ENCODE results near the gene PSG3. TPM values are rescaled to one million over a fixed set of nuclear protein-coding genes. Genes with fewer than 3 reads are reported as not detected.
A peak's percentile ranks its signal among the peaks of the same experiment; 100 is the strongest.
"Not testable (repeated sequence)": the region's sequence is repeated elsewhere in the genome, so short reads cannot be mapped to it uniquely, and the experiment has no call there.

Gene PSG3
- total RNA-seq: not detected

DNA sequence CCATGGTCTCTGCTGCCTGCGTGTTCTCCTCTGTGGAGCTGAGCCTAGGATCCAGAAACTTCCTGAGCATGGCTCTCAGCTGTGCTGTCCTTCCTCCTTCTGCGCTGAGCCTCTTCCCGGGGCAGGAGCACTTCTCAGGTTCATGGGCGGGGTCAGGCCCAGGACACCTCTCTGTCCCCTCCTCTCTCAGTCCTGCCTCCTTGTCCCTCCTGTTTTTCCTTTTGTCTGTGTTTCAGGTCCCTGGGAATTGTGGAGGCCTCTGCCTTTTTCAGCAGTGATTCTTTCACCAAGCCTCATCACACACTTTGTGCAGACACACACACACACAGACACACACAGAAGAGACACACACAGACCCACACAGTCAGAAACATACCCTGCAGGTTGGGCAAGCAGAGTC lies at the start of gene PSG3:
Gene PSG3, minus strand, starts transcription at position 101 of the 400 bp plus-strand sequence. Its CDS starts 97 bp downstream, at position 4.
- DNase-seq: not testable (repeated sequence)

DNA sequence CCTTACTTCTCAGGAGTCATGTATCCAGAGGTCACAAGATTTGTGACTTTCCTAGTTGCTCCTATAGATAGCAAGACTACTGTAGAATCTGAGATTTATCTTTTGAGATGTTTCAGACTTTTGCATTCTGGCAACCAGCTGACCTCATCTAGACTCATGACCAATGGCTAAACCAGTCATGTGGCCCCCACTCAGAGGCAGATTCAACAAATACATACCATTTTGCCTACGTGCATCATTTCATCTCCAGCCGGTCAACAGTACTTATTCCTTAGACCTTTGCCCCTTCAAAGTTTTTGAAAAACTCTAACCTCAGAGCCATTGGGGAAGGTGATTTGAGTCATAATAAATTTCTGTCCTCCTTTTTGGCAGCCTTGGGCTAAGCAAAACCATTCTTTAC lies 48.5 kb upstream of the PSG3 start:
- not testable (repeated sequence) for DNase-seq

DNA sequence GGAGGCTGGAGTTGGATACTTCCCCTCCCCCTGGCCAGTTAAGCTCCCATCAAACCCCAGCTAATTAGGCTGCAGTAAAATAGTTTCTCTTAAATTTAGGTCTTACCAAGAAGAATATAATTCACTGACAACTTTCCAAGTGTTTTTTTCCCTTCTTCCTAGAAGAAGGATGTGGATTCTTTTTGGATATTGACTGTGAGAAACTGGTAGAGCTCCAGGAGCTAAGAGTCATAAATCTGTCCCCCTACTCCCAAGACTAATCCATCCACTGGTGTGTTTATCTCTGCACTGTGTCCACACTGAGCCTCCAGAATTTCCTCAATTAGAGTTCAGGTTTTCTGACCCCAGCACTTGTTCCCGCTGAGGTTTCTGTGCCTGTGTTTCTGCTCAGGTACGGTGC lies 47.5 kb upstream of the PSG3 start:
- not testable (repeated sequence) for DNase-seq

DNA sequence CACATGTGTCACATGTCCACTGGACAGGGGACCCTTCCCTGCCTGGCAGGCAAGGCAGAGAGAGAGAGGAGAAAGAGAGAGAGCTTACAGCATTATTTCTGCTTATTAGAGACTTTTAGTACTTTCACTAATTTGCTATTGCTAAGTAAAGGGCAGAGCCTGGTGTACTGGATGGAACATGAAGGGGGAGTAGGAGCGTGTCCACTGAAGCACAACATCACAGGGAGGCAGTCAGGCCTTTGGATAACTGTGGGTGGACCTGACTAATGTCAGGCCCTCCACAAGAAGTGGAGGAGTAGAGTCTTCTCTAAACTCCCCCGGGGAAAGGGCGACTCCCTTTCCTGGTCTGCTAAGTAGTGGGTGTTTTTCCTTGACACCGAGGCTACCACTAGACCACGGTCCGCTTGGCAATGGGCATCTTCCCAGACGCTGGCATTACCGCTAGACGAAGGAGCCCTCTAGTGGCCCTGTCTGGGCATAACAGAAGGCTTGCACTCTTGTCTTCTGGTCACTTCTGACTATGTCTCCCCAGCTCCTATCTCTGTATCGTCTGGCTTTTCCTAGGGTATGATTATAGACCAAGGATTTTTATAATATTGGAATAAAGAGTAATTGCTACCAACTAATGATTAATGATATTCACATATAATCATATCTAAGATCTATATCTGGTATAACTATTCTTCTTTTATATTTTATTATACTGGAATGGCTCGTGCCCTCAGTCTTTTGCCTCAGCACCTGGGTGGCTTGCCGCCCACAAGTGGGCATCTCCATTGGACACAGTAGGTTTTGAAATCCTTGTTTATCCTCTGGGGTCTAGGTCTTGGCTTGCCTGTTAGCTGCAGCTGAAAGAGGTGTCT lies 36.7 kb upstream of the PSG3 start:
- DNase-seq: peak; percentile 49

DNA sequence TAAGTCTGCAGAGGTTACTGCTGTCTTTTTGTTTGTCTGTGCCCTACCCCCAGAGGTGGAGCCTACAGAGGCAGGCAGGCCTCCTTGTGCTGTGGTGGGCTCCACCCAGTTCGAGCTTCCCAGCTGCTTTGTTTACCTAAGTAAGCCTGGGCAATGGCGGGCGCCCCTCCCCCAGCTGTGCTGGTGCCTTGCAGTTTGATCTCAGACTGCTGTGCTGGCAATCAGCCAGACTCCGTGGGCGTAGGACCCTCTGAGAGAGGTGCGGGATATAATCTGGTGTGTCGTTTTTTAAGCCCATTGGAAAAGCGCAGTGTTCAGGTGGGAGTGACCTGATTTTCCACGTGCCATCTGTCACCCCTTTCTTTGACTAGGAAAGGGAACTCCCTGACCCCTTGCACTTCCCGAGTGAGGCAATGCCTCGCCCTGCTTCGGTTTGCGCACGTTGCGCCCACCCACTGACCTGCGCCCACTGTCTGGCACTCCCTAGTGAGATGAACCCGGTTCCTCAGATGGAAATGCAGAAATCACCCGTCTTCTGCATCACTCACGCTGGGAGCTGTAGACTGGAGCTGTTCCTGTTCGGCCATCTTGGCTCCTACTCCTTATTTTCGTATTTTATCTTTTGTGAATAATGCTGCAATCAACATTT lies 34.4 kb upstream of the PSG3 start:
- DNase-seq: not testable (repeated sequence)

DNA sequence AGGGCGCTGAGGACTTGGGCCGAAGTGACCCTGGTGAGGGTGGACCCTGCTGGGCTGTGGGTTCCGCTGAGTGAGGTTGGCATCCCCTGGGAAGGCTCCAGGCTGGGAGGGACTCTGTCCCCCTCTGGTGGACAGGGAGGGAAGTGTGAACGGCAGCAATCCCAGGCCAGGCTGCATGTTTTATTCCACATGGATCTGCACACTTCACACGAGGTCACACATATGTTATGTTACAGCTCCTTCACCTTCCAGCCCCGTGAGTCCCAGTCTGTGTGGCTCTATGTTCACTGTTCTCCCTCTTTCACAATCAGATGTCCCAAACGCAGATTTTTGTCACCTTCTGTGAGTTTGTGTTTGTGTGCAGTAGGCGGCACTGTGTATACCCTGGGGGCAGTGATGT lies 27.0 kb upstream of the PSG3 start:
- not testable (repeated sequence) for DNase-seq

DNA sequence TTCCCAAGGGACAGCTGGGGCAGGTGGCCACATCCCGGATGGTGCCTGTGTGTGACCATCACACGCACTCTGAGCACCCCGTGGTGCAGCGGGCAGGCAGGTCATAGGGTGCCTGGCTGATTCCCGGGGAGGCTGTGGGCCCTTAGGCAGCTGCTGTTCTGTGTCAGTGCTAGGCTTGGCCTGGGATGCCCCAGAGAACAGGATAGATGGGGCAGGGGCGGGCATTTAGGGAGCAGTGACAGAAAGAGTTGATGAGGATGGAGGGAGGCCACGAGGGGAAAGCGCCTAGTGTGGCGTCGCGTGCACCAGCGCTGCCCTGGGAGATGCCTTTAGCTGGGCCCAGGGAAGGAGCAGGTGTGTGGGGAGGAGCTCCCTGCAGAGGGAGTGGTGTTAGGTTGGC lies 26.6 kb upstream of the PSG3 start:
- not testable (repeated sequence) for DNase-seq

DNA sequence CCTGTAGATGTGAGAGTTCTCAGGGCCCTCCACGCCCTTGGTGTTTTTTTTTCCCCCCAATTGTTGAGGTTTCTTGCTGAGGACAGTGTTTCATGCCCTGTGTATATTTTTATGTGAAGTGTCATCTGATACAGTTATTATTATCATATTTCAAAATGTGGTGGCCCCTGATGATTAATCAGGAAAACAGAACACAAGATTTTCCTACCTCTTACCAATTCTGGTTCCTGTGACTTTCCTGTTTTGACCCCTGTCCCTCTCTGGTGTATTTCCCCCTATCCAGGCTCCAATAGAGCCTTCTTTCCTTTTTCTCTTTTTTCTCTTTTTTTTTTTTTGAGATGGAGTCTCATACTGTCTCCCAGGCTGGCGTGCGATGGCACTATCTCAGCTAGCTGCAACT lies 24.6 kb upstream of the PSG3 start:
- no peak for DNase-seq

DNA sequence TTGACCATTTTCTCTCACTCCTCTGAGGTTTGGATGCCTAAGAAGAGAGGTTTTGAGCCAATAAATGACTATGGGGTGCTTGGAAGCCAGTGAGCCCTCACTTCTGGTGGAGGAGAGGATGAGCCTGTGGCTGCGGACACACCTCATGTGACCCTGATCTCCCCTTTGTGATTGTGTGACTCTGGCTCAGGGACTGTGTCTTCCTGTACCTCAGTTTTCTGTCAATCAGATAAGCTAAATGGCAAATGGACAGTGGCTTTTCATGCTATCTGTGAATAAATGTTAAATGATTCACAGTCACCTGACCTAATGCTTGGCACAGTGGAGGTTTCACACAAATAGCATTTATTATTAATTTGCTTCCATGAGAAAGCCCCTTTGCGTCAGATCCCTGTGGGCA lies 22.5 kb upstream of the PSG3 start:
- no peak for DNase-seq

DNA sequence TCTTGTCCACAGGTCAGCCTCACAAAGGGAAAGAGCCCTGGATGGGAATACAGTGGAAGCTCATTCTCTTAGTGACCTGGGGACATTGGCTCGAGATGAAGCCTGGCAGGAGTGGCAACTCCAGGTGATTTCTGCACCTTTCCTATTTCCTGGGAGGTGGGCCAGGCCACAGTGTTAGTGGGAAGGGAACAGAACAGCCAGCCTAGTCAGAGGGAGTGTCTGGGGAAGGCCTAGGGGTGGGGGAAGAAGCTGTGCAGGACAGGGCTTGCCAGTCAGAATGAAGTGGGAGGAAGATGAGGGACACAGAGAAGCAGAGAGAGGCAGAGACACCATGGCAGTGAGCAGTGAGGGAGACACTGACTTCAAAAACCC lies 21.6 kb upstream of the PSG3 start:
- DNase-seq: not testable (repeated sequence)

DNA sequence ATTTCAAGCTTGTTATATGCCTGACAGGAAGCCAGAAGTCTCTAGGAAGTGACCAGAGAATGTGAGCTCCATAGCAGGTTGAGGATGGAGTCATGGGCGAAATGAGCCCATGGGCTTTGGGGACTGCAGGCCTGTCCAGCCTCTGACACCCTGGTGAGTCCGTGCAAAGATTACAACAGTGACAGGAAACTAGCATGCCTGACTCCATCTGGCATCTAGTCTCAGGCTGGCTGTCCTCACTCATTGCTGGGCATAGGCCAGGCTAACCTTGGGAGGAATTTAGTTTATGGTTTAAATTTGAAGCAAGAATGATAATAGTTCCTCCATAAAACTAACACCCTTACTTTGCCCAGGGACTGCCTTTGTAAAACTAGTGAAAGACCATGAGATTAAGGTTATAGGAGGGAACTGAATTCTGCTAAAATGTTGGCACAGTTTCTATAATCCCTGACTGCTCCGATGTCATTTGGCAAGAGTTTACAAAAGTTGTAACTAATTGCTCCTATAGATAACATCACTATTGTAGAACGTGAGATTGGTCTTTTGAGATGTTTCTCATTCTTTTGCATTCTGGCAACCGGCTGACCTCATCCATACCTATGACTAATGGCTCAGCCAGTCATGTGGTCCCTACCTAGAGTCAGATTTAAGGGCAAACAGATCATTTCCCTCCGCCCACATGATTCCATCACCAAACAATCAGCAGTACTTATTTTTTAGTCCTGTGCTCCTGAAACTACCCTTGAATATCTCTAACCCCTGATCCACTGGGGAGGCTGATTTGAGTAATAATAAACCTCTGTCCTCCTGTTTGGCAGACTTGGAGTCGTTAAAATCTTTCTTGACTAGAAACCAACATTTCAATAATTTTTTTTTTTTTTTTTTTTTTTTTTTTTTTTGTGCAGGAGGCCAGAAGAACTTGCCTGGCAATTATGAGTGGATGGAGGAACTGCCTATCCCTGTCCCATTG lies 21.0 kb upstream of the PSG3 start:
- DNase-seq: not testable (repeated sequence)

DNA sequence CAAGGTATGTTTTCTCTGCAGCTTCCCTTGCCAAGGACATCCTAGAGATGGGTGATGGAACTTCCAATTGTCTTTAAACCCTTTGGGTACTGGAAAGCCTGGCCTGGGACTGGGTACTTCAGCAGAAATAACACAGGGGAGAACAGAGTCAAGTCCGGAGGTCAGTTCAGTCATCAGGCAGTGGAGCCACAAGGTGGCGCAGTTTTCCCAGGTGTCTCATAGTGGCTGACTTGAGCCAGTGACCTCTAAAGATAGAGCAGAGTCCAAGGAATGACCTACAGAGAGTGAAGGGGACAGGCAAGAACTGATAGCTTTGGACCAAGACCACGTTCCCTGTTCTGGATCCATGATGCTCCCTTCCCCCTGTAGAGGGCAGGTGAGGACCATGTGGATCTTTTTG lies 18.4 kb upstream of the PSG3 start:
- DNase-seq: not testable (repeated sequence)

DNA sequence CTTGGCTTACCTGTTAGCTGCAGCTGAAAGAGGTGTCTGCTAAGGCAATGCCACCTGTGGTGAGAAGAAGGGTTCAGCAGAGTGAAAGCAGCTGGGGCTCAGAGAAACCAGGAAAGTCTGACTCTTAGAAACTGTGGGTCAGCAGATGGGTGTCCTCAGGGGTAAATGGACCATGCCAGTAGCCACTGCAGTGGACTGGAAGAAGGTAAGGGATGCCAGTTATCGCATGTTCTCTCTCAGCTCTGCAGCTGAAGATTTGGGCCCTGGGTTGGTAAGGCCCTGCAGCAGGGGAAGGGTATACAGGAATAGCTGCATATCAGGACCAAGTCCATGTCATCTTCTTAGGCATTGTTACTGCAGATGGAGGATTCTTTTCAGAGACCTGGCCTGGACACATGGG lies 12.0 kb upstream of the PSG3 start:
- not testable (repeated sequence) for DNase-seq

DNA sequence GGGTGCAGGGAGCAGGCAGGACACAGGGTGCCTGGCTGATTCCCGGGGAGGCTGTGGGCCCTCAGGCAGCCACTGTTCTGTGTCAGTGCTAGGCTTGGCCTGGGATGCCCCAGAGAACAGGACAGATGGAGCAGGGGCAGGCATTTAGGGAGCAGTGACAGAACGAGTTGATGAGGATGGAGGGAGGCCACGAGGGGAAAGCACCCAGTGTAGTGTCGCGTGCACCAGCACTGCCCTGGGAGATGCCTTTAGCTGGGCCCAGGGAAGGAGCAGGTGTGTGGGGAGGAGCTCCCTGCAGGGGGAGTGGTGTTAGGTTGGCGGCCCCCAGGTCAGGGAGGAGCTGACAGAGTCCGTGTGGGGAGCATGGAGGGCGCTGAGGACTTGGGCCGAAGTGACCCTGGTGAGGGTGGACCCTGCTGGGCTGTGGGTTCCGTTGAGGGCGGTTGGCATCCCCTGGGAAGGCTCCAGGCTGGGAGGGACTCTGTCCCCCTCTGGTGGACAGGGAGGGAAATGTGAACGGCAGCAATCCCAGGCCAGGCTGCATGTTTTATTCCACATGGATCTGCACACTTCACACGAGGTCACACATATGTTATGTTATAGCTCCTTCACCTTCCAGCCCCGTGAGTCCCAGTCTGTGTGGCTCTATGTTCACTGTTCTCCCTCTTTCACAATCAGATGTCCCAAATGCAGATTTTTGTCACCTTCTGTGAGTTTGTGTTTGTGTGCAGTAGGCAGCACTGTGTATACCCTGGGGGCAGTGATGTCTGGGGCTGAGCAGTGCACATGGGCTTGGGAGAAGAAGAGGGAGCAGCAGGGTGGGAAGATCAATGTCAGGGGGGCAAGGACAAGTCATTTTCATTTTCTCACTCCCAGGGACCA lies 1.7 kb upstream of the PSG3 start:
- not testable (repeated sequence) for DNase-seq

DNA sequence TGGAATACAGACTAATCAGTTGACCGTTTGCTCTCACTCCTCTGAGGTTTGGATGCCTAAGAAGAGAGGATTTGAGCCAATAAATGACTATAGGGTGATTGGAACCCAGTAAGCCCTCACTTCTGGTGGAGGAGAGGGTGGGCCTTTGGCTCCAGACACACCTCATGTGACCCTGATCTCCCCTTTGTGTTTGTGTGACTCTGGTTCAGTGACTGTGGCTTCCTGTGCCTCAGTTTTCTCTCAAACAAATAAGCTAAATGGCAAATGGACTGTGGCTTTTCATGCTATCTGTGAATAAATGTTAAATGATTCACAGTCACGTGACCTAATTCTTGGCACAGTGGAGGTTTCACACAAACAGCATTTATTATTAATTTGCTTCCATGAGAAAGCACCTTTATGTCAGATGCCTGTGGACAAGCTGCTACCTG lies 2.7 kb downstream of the PSG3 start:
- not testable (repeated sequence) for DNase-seq

DNA sequence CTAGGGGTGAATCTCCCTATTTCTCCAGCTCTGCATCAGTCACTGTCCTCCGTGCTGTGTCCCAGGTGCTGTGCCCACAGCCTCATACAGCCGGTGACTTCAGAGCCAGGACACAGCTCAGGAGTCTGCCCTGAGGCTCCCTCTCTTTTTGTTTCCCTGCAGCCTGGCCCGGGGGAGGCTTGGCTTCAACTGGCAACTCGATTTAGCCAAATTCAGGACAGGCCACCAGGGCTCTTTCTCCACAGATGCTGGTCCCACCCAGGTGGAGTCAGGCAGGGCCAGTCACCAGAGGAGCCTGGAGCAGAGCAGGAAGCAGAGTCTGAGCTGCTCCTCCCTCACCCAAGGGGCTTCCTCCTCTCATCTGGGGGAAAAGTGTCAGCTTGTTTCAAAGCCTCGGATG lies 11.9 kb downstream of the PSG3 start:
- not testable (repeated sequence) for DNase-seq

DNA sequence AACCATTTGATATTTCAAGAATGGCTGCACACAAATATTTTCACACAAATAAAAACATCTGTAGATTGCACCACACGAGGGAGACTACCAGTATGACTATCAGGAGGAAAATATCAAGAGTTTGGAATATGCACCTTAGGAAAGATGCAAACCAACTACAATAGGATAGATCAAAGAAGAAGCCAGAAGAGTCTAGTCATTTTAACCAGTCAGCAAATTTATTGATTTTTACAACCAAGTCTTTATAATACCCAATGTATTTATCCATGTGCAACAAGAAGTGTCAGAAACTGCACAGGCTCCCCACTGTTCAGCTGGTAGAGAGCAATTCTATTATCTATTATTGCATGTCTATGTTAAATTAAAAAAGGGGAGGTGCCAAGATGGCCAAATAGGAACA lies 26.3 kb downstream of the PSG3 start:
- not testable (repeated sequence) for DNase-seq

DNA sequence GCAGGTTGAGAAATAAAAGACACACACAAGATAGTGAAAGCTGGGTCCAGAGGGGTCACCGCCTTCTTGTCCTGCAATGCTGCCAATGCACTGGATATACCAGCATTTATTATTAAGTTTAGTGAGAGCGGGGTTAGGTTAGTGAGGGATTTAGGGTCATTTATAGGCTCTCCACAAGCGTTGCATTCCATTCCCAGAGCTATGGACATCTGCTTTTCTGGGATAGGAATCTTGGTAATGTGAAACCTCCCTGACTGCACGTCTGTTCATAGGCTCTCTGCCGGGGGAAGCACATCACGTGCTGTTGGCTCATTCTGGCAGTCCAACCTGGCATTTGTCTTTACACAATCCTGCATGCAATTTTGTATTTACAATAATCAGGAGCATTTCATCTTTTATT lies 27.5 kb downstream of the PSG3 start:
- DNase-seq: not testable (repeated sequence)

DNA sequence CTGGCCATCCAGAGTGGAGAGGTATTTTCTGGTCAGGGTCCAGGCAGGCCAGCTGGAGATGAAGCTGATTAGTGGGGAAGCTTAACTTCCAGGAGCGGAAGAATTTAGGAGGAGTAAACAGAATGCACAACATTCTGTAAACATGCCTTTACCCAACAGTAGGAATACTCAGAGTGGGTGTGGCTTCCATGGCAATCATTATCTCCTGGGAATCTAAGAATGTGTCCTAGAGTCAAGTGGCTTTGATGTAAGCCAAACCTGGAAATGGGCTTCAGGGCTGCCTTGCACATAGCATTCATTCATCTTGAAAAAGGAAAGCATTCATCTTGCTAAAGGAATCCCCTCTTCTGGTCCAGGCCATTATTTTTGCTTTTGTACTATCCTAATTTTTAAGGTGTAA lies 29.3 kb downstream of the PSG3 start:
- DNase-seq: not testable (repeated sequence)

DNA sequence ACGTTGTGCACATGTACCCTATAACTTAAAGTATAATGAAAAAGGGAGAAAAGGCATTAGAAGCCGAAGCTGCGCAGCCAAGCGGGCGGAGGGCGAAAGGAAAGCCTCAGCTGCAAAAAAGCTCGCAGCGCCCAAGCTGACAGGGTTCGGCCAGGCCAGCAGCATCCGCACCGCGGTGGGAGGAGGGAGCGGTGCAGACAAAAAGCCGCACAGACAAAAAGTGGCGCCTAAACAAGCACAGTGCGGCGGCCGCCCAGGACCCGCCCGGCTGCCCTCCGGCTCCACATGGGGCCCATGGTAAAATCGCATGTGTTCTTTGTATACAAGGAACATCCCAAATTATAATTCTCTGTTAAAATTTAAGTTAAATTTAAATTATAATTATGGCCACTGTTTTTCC lies 42.4 kb downstream of the PSG3 start:
- no peak for DNase-seq

DNA sequence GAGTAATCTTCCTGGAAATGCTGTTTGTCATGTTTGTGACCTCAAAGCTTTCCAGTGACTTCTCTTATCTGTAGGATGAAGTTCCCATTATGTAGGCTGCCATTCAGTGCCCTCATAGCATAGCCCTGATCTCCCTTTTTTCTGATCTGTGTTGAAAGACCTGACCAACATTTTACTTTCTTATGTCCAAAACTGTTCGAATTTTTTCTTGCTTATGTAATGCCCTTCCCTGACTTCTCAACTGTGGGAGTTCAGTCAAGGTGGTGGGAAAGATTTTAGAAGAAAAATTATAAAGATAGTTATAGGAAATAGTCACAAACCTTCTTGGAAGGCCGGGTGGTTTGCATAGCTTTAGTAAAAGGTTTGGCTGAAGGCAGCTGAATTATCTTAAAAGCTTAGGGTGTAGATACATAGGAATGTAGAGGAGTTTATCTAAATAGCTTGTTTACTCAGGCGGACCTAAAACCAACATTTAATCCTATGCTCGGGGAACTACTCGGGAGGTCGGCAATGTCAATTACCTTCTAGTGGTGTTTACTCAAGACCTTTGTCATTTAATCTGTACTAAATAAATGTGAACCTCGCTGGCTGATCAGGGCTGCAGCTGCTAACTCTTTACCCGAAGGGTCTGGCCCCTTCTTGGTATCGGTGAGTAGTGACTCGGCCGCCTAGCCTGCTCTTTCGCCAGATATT lies 44.3 kb downstream of the PSG3 start:
- DNase-seq: no peak
